NCI-H2227 (cell line): ENCODE results near the gene ZNF202.

ENCODE experiments used
- DNase-seq: peaks from one replicate; lab custom pipeline; 2025; ENCODE audit not compliant: unreplicated experiment; lab: John Stamatoyannopoulos, UW

The ZNF202 gene

DNA sequence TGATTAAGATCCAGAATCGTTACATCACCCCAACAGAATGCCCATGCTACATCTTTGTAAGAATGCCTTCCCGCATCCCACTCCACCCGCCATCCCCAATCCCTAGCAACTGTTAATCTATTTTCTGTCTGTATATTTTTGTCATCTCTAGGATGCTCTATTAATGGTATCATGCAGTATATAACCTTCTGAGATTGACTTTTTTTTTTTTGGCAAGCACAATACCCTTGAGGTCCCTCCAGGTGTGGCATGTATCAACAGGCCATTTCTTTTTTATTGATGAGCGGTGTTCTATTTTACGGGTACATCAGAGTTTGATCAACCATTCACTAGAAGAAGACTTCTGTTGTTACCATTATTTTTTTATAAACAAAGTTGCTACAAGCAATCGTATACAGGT lies 56.9 kb downstream of the ZNF202 start:
- no peak for DNase-seq

DNA sequence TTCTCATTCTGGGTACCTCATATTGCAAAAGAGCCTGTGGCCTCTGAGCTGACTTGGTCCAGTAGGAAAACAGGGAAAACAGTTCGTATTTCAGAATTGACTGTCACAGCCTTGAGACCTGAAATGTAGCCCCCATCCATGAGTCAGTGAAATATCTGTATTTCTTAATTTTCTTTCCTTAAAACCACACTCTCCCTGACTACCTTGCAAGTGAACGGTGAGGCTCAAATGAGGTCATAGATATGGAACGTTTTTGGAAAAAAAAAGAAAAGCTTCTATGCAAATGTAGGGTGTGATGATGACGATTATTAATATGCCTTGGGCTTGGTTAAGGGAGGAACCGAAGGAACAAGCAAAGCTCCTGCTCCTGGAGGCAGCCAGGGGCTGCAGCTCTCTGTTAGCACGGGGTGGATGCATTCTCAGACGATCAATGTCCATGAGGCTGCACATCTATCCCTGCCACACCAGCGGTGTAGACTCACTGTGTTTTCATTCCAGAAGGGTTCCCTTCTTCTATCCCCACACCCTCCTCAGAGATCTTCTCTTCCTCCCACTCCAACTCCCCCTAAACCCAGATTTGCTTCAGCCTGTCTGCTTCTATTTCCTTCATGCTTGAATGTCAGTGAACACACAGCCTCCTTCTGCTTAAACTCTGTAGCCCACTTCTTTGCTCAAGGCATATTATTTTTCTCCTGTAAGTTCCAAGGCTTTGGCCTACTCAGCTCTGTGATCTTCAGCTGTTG lies 57.9 kb downstream of the ZNF202 start:
- peak; percentile 24 for DNase-seq

DNA sequence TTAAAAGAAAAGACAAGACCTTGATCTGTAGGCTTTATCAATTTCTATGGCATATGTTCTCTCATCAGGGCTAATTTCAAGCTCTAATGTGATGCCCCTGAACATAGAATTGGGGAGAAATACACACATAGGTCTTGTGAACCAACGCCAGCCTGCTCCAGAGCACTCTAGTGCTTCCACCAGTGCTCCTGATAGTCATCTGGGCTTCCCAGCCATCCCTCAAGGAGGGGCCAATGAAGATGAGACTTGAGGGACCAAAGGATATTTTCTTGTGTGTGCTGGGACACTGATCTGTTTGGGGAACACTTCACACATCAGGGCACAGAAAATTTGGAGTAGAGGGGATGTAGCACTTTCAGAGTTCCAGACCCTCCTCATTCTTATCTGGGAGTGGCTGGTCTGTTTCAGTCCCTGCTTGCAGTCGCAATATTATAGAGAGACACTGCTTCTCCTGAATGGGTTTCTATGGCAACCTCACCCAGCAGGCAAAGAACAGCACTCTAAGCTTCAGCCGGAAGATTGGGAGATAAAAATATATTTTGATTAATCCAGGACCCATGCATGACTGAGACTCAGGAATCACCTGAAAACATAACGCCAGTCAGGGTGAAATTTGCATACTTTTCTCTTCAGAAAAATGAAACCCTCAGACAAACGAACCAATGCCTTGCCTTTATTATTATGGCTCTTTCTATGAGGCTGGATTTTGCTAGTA lies 58.6 kb downstream of the ZNF202 start:
- DNase-seq: peak; percentile 66

DNA sequence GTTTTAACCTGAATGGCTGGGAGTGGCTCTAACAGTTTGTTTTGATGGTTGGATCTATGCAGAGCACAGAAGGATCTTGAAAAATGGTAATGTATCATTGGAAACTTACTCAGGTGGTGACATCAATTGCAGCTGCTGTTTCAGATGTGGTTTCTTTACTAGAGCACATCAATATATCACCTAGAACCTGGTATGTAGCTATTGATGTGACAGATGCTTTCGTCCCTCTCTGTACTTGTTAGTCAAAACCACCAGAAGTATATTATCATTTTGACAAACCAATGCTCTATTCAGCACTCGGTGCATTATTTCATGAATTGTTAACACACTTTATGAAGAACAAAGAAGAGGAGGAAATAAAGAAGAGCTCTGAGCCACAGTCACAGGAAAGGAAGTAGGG lies 60.4 kb downstream of the ZNF202 start:
- DNase-seq: no peak

- no peak for DNase-seq
These were observed 63.2 kb downstream of the ZNF202 start for GRCh38 chr11:123678246-123678645.

DNA sequence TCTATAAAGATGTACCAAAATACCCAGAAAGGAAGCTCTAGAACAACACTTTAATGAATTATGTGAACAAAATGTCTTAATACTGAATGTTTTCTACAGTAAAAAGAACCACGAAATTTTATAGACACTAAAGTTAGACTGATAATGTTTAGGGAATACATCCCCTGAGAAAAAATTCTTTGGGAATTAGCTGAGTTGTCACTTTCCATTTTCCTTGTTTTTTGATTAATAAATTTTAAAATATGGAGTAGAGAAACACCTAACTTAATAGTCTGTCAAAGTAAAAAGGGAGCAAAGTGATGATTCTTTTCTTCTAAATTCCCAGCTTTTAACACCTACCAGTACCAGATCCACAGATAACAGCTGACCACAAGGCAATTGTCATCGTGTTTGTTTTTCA lies 64.0 kb downstream of the ZNF202 start:
- DNase-seq: no peak

DNA sequence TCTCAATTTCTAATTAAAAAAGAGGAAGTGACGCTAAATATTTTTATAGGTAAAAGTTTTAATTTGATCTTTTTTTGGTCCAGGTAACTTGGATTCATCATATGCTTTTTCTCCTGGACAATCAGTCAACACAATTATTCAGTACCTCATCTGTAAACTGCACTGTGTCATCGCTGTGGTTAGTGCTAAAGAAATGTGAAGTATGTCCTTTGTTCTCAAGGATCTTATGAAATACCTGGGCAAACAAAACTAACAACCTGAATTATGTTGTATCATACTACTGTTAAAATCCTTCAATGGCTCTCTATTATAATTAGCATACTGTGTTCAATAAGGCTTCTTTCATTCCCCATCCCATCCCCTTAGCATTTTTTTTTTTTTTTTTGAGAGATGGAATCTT lies 67.2 kb downstream of the ZNF202 start:
- no peak for DNase-seq
